Activated T-helper 9 cell treated with anti-CD3 and anti-CD28 coated beads, Interleukin-2, amount 50 U/mL, for 16 hours (primary cell): ENCODE data around the gene PLCD4.

Source experiments
- DNase-seq: peaks from one replicate; pipeline ENCODE4 v3.0.0-alpha.2; 2020; ENCODE audit warnings: low read depth

PLCD4 gene

GRCh38 chr2:218621007-218621406 is 13.3 kb downstream of the PLCD4 start:
- no peak for DNase-seq

GRCh38 chr2:218622606-218623365 is 15.1 kb downstream of the PLCD4 start:
- DNase-seq: no peak

GRCh38 chr2:218623366-218623705 is 15.6 kb downstream of the PLCD4 start:
- no peak for DNase-seq

GRCh38 chr2:218626369-218626768 is 18.7 kb downstream of the PLCD4 start:
- no peak for DNase-seq

GRCh38 chr2:218627939-218628338 is 20.2 kb downstream of the PLCD4 start:
- DNase-seq: no peak

GRCh38 chr2:218631837-218632236 is 24.1 kb downstream of the PLCD4 start:
- DNase-seq: no peak

DNA sequence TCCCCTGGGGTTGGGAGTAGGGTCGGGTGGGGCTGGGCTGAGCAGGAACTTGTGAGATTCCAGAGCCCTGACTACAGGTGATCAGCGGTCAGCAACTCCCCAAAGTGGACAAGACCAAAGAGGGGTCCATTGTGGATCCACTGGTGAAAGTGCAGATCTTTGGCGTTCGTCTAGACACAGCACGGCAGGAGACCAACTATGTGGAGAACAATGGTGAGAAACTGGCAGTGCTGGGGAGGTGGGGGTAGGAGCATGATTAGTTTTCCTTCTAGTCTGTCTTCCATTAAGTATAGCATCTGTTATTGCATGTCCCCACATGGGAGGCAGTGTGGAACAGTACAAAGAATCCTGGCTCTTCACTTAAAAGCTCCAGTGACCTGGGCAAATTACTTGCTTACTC is 28.0 kb downstream of the PLCD4 start:
- no peak for DNase-seq

- no peak for DNase-seq
Observed at GRCh38 chr2:218638372-218638771, 30.7 kb downstream of the PLCD4 start.

DNA sequence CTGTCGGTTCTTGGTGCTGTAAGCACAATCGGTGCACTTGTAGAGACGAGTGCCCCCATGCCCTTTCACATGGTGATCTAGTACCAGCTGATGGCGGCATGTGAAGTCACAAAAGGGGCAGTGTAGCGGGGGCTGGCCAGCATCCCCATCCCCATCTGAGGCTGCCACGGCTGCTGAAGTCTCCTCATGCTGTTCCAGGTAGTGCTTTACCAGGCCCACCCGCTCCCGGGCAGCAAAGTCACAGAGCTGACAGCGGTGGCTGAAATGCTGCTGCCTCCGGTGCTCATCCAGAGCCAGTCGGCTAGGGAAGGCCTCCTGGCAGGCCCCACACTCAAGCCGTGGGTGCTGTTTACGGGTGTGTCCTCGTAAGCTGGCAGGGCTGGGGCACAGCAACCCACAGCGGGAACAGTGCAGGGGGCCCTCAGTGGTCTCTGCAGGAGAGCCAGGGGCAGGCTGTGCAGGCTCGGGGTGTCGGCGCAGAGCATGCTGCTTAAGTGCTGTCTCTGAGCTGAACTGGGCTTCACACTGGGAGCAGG is 34.5 kb downstream of the PLCD4 start:
- DNase-seq: no peak

DNA sequence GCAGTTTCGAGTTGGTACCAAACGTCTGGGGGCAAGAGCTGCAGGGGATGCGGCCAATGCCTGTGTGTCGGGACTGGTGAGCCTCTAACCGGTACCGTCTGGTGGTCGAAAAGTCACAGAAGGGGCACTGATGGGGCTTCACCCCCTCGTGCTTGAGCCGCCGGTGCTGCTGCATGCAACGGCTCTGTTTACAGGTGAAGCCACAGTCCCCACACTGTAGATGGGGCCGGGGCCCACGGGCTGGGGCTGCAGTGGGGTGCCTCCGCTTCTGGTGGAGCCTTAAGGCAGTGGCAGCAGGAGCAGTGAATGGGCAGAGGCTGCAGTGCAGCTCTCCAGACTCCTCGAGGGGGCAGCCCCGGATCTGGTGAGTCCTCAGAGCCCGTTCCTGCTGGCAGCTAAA is 35.1 kb downstream of the PLCD4 start:
- no peak for DNase-seq

DNA sequence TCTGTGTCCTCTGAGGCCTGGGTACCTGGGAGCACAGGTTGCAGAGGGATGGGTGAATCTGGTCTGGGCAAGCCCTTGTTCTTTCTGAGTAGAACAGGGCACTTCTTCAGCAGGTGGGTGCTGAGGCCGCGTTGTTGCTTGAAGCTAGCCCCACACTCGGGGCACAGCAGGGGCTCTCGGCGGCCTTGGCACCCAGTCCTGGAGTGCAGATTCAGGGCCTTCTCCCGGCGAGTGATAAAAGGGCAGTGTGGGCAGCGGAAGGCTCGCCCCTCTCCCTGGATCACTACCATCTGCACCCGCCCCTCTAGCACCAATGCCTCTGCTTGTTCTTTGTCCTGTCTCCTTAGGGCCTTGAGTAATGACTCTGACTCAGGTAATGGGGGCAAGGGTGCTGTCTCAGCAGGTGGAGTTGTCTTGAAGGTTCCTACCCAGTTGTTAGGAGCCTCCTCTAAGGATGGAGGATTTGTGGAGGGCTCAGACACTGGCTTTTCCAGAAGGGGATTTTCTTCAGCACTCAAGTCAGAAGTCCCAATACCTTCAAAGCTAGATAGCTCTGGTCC is 36.1 kb downstream of the PLCD4 start:
- no peak for DNase-seq

- DNase-seq: no peak
Observed at GRCh38 chr2:218644721-218645120, 37.0 kb downstream of the PLCD4 start.

DNA sequence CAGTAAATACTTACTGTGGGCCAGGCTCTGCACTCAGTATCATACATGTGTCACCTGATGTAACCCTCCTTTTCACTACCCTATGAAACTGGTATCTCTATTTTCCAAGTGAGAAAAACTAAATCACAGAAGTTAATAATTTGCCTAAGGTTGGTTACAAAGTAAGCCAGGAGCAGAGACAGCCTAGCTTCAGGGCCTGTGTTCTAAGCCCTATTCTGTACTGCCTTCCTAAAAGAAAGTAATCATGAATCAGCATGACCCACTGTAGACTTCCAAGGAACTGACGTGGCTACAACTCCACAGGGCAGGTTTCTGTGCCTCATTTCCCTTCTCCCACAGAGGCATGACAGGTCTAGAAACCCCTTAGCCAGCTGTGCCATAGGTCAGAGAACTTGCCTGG is 37.4 kb downstream of the PLCD4 start:
- DNase-seq: no peak

- DNase-seq: peak; percentile 19
Observed at GRCh38 chr2:218648088-218648786, 40.5 kb downstream of the PLCD4 start.

- DNase-seq: no peak
Observed at GRCh38 chr2:218648787-218649100, 41.0 kb downstream of the PLCD4 start.

- DNase-seq: no peak
Observed at GRCh38 chr2:218655751-218656150, 48.1 kb downstream of the PLCD4 start.

DNA sequence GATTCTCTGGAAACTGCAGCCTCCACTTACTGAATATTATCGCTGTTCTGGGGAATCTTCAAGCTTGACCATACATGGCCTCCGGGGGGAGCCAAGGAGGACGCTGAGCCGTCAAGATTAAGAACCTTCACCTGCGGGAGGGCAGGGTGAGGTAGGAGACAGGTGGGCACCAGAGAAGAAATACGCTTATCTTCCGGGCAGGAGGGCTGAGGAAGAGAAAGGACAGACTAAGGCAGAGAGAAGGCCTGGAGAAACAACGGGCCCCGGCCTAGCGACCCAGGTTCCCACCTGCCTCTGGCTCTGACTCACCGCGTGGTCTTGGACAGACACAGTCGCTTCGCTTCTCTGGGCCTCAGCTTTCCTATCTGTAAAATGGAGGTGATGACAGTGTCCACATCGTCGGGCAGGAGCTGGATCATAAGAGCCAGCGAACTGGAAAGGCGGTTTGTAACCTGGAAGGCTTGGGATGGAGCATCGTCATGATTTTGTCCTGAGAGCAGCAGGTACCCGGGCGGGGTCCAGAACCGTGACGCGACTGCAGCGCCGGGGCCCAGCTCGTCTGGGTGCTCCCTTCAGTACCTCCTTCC is 51.1 kb downstream of the PLCD4 start:
- DNase-seq: peak; percentile 18

DNA sequence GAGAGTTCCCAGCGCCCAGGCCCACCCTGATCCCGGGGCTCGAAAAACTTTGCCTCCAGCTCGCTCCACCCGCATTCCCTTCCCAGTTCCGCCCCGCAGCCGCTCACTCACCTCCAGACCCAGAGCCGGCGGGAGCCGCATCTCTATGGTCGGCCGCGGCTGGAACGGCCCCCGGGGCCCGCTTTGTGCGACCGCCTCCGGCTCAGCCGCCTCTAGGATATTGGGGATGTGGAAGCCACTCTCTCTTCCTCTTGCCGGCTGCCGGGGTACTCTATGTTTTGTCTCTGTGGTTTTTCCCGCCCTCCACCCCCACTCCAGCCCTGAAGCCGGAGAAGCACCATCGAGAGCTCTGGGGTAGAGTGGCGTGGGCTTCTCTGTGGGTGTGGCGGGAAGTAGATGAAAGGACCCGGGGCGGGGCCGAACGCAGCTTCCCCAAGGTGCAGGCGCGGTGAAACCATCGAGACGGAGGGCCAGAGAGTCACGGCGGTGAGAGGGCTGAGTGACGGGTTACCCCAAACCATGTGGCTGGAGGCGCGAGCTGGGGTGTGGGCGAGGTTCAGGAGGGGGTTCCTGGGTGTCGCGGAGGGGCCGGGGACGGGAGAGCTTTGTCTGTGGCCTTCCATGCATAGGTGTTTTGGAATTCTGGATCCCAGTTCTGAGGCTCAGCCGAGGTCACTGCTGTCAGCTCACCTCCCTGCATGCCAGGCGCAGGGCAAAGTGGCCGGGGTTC is 51.7 kb downstream of the PLCD4 start, which contains the start of the genes BCS1L and ZNF142:
Gene BCS1L, plus strand, starts transcription at position 426 of the 730 bp plus-strand sequence. CDS start 1,305 bp downstream, outside the sequence.
Gene ZNF142, minus strand, starts transcription at position 366 of the 730 bp plus-strand sequence. CDS start 3,194 bp downstream, outside the sequence.
- DNase-seq: peak; percentile 91

DNA sequence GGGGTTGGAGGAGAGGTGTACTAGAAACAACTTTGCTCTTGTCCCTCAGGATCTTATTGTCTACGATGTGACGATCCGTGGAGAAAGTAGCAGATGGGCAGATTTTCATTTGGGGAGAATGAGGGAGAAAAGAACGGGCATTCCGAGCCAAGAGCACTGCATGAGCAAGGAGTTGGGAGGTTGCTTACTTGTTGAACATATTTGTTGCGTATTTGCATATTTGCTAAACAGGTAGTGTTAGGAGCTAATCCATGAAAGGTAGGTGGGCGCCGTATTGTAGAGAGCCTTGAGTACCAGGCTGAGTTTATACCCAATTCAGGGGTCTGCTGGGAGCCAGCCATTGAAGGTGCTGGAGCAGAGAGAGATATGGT is 52.3 kb downstream of the PLCD4 start:
- no peak for DNase-seq

GRCh38 chr2:218662377-218662776 is 54.7 kb downstream of the PLCD4 start:
- DNase-seq: no peak

DNA sequence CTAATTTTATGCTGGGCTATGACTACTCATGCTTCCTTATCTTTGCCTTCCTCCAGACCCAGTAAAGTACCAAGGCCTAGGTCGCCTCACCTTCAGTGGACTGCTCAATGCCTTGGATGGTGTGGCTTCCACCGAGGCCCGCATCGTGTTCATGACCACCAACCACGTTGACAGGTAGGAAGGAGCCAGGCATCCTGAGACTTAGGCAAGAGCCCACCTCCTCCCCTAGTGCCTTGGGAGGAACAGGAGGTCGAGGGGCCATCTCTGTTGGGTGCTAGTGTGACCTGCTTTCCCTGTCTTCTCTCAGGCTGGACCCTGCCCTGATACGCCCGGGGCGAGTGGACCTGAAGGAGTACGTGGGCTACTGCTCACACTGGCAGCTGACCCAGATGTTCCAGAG is 55.1 kb downstream of the PLCD4 start:
- DNase-seq: no peak

- DNase-seq: no peak
Observed at GRCh38 chr2:218663901-218664300, 56.2 kb downstream of the PLCD4 start.
